GM21717 (cell line): ENCODE measurements around the gene PDE4D.
A peak's percentile ranks its signal among the peaks of the same experiment; 100 is the strongest.
"Not testable (repeated sequence)": the region's sequence is repeated elsewhere in the genome, so short reads cannot be mapped to it uniquely, and the experiment has no call there.

ENCODE experiments used
- ATAC-seq: cut with Tn5 transposase; IDR thresholded peaks from one replicate; pipeline ENCODE4 v1.9.1; 2021; ENCODE audit warnings: mild to moderate bottlenecking, moderate library complexity; ENCODE audit not compliant: unreplicated experiment

Gene PDE4D

GRCh38 chr5:59618644-59619043 lies 274.9 kb downstream of the PDE4D start:
- no peak for ATAC-seq

GRCh38 chr5:59617186-59617771 lies 276.2 kb downstream of the PDE4D start:
- no peak for ATAC-seq

DNA sequence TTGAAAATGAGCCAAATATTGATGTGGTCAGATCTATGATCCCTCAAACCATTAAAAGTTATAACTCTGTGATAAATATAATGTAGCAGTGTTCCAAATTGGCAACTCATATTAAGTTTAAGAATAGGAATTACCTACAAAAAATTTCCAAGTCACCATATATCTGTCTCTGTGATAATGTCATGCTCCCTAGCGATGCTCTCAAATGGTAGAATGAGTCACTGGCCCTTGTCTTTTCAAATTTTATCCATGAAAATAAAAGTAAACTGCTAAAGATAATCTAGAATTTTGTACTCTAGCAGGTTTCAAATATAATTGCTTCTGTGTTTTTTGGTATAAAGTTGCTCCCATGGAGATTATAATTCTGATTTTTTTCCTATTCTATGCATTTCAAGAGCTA lies 277.1 kb downstream of the PDE4D start:
- ATAC-seq, result no peak

GRCh38 chr5:59615272-59615671 lies 278.3 kb downstream of the PDE4D start:
- no peak for ATAC-seq

GRCh38 chr5:59609501-59610265 lies 283.8 kb downstream of the PDE4D start:
- peak; percentile 63 for ATAC-seq

GRCh38 chr5:59608745-59609144 lies 284.8 kb downstream of the PDE4D start:
- peak; percentile 69 for ATAC-seq

- ATAC-seq, result no peak
Measured at GRCh38 chr5:59607138-59607765, 286.3 kb downstream of the PDE4D start.

GRCh38 chr5:59605915-59606314 lies 287.6 kb downstream of the PDE4D start:
- no peak for ATAC-seq

DNA sequence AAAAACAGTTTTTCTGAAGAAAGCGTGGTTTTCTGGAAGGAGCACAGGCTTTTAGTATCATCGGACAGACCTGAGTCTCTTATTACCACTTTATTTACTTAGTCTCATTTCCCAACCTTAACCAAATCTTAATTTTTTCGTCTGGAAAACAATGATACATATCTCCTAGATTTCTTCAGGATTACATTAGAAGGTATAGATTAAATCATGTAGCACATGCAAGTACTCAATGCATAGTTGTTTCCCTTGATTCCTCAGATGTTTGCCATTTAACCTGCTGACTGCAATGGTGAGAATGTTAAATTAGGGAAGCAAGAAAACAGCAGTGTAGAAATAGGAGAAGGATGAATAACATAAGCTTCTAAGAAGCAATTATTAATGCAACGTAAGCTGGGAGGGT lies 289.4 kb downstream of the PDE4D start:
- ATAC-seq, result no peak

GRCh38 chr5:59600998-59601397 lies 292.5 kb downstream of the PDE4D start:
- ATAC-seq, result no peak

DNA sequence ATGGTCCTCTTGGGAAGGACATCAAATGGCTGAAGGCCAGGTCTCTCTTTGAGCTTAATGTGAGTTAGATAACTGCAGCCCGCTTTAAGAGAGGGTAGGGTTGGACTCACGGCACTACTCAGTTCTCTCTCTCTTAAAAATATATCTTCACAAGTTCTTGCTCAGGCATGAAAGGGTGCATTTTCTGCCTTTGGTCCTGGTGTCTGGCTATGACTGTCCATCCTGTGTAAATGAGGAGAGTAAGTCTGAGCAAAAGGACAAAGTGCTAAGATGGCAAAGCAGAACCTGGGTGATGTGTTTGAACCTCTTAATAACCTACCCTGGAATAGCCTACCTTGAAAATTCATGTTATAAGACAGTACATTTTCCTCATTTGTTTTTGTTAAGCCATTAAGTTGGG lies 293.4 kb downstream of the PDE4D start:
- no peak for ATAC-seq

DNA sequence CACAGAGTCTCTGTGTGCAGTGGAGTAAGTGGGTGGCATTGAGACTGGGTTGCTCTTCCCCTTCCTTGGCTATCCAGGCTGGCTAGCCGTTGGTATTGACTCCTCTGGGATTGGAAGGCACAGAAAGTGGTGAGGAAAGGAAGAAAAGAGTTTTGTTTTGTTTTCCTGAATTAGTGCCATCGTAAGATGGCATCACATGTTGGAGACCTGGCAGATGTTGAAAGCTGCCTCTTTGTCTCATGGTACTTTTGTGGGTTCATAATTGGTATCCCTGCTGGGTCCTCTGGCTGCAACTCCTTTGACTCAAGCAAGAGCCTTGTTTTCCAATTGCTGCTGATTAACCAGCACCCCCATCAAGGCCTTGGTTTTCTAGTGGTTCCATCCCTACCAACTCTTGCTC lies 293.8 kb downstream of the PDE4D start:
- no peak for ATAC-seq

DNA sequence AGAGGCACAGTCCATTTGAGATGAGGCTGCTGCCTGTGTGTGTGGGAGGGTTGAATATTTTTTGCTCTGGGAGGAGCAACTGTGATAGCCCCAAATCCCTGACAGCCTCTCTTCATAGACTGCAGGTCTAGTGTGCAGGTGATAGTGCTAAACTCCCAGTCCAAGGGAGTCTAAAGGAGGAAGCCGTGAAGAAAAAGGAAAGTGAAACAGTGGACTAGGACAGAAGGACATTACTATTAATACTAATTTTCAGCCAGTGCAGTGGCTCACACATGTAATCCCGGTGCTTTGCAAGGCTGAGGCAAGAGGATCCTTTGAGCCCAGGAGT lies 295.0 kb downstream of the PDE4D start:
- peak; percentile 69 for ATAC-seq

GRCh38 chr5:59597690-59598546 lies 295.6 kb downstream of the PDE4D start:
- peak; percentile 9 for ATAC-seq

DNA sequence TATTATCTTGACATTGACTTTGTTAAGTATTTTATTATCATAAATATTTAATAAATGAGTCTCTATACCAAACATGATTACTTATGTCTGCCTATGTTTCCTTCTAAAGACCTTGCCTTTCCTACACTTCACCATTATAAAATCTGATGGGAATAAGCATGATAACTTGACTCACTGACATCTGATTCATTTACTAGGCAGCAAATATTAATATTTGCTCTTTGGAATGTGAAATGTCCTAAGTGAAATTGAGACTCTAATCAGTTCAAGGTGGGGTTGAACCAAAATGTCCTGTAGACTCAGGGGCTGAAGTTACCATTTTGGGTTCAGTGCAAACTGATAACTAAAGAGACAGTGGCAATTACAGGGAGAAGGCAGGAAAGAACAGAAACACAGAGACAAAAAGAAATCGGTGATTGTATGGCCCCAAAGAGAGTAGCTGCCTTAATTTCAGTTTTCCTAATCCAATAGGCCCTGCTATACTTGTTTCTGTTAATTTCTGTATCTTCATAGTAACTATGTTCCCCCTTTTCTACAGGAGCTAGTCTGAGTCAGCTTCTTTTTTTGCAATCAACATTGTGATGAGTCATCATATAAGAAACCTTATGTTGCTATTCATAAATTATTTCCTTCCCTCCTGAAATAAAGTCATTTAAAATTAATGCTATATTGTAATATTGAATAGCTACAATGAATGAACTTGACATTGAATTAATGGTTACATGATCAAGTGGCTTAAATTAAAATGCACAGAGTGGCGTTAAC lies 296.8 kb downstream of the PDE4D start:
- no peak for ATAC-seq

- ATAC-seq, result not testable (repeated sequence)
Measured at GRCh38 chr5:59594118-59594517, 299.4 kb downstream of the PDE4D start.

GRCh38 chr5:59593439-59594007 lies 300.0 kb downstream of the PDE4D start:
- ATAC-seq, result no peak

GRCh38 chr5:59592101-59592500 lies 301.4 kb downstream of the PDE4D start:
- peak; percentile 68 for ATAC-seq

GRCh38 chr5:59591162-59591561 lies 302.4 kb downstream of the PDE4D start:
- peak; percentile 83 for ATAC-seq

DNA sequence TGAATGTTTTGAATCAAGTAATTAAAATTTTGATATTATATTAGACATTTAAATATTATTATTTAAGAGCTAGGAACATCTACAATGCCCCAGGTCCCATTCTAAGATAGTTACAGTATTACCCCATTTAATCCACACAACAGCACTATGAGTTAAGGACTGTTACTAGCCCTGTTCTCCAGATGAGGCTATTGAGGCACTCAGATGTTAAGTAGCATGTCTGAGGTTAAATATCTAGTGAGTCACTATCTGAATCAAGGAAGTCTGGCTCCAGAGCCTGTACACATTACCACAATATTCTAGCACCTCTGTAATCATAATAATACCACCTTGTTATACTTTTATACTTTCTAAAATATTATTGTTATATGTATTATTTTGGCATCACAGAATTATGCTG lies 304.6 kb downstream of the PDE4D start:
- ATAC-seq, result no peak
